AG08395 (cell line): ENCODE measurements around the gene AFDN.
A peak's percentile ranks its signal among the peaks of the same experiment; 100 is the strongest.

Source experiments
- DNase-seq: peaks from one replicate; pipeline ENCODE4 v3.0.0; 2012; ENCODE audit warnings: mixed read lengths, low spot score

Gene AFDN

GRCh38 chr6:167812088-167812487, 14.6 kb upstream of the AFDN start:
- no peak for DNase-seq

- no peak for DNase-seq
These were observed 11.3 kb upstream of the AFDN start for GRCh38 chr6:167815296-167815980.

- DNase-seq = no peak
These were observed 9.7 kb upstream of the AFDN start for GRCh38 chr6:167817016-167817415.

- no peak for DNase-seq
These were observed 9.0 kb upstream of the AFDN start for GRCh38 chr6:167817729-167818128.

GRCh38 chr6:167819576-167819975, 7.1 kb upstream of the AFDN start:
- no peak for DNase-seq

- DNase-seq = no peak
These were observed 6.0 kb upstream of the AFDN start for GRCh38 chr6:167820681-167821080.

- DNase-seq = peak; percentile 63
These were observed 1.9 kb upstream of the AFDN start for GRCh38 chr6:167824591-167825331.

GRCh38 chr6:167825332-167826229, 1.1 kb upstream of the AFDN start:
- peak; percentile 41 for DNase-seq

- DNase-seq = peak; percentile 82
These were observed 348 bp upstream of the AFDN start for GRCh38 chr6:167826230-167826895.

GRCh38 chr6:167827583-167828324, 1.0 kb downstream of the AFDN start:
- peak; percentile 55 for DNase-seq

GRCh38 chr6:167828325-167828956, 1.7 kb downstream of the AFDN start:
- DNase-seq = no peak

- DNase-seq = no peak
These were observed 2.8 kb downstream of the AFDN start for GRCh38 chr6:167829513-167829912.

GRCh38 chr6:167831281-167831828, 4.6 kb downstream of the AFDN start:
- DNase-seq = no peak

GRCh38 chr6:167832497-167833395, 6.0 kb downstream of the AFDN start:
- DNase-seq = no peak

- no peak for DNase-seq
These were observed 6.7 kb downstream of the AFDN start for GRCh38 chr6:167833396-167833763.

- DNase-seq = no peak
These were observed 8.5 kb downstream of the AFDN start for GRCh38 chr6:167835260-167835659.

GRCh38 chr6:167836721-167837120, 10.0 kb downstream of the AFDN start:
- no peak for DNase-seq

GRCh38 chr6:167838207-167838748, 11.6 kb downstream of the AFDN start:
- DNase-seq = no peak

- DNase-seq = no peak
These were observed 12.6 kb downstream of the AFDN start for GRCh38 chr6:167839343-167839742.
